K562 (cell line): Measurements from ENCODE around the gene GNRHR.

Experiments used
- CHD2 ChIP-seq: IDR thresholded peaks from 2 replicates; pipeline ENCODE4 v1.6.1; 2011; ENCODE audit warnings: low read depth, low read length
- EP300 ChIP-seq: IDR thresholded peaks from 2 replicates; pipeline ENCODE4 v1.6.1; 2012; ENCODE audit warnings: low read length, improper control_type of control experiment
- MTF1 ChIP-seq: fragments of 250-450 bp; sonication (Bioruptor Pico); IDR thresholded peaks from 2 replicates; pipeline ENCODE4 v1.9.0; 2021; ENCODE audit warnings: moderate library complexity, mild to moderate bottlenecking, inconsistent platforms, borderline replicate concordance
- PHB ChIP-seq: fragments of 250-450 bp; sonication (Bioruptor Pico); IDR thresholded peaks from 2 replicates; pipeline ENCODE4 v1.5.0; 2021
- RBBP5 ChIP-seq: fragments of 200-600 bp; sonication (generic); IDR thresholded peaks from 2 replicates; pipeline ENCODE4 v1.6.1; 2012; ENCODE audit warnings: borderline replicate concordance, mild to moderate bottlenecking, low read length, control low read depth, inconsistent platforms; ENCODE audit not compliant: insufficient read depth, poor library complexity, severe bottlenecking
- RBM17 ChIP-seq: fragments of 200-400 bp; formaldehyde crosslinking; IDR thresholded peaks from 2 replicates; pipeline ENCODE4 v1.6.1; 2017; ENCODE audit warnings: low read depth, mild to moderate bottlenecking, low read length, borderline replicate concordance
- SNIP1 ChIP-seq: fragments of 450-650 bp; IDR thresholded peaks from 2 replicates; pipeline ENCODE4 v1.7.1; 2017; ENCODE audit warnings: low read depth, mild to moderate bottlenecking
- ZBTB26 ChIP-seq: fragments of 450-650 bp; formaldehyde crosslinking; IDR thresholded peaks from 2 replicates; pipeline ENCODE4 v1.4.0; 2022; ENCODE audit warnings: missing genetic modification characterization
- TF ChIP-seq, protein P1 (sequence below): sonication (generic); formaldehyde crosslinking; IDR thresholded peaks from 2 replicates; pipeline ENCODE4 v1.9.0; 2022; ENCODE audit warnings: mild to moderate bottlenecking, missing genetic modification reagents

- TF ChIP-seq RBM17 (no peak), CHD2 (no peak), PHB (CRISPR knock-in tag) (no peak), MTF1 (CRISPR knock-in tag) (no peak), RBBP5 (no peak), SNIP1 (no peak), ZBTB26 (CRISPR knock-in tag) (no peak), EP300 (no peak)
- TF ChIP-seq, protein P1, sequence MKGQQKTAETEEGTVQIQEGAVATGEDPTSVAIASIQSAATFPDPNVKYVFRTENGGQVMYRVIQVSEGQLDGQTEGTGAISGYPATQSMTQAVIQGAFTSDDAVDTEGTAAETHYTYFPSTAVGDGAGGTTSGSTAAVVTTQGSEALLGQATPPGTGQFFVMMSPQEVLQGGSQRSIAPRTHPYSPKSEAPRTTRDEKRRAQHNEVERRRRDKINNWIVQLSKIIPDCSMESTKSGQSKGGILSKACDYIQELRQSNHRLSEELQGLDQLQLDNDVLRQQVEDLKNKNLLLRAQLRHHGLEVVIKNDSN (CRISPR knock-in tag): no peak
Measured at GRCh38 chr4:67725132-67725531, 29.1 kb downstream of the GNRHR start.
